WTC11 (cell line): Measurements from ENCODE around the gene PDZD2.

ENCODE experiments used
- CREB1 ChIP-seq: sonication (generic); formaldehyde crosslinking; IDR thresholded peaks from 2 replicates; pipeline ENCODE4 v1.8.0; 2023; ENCODE audit warnings: mild to moderate bottlenecking, missing genetic modification reagents
- ELF4 ChIP-seq: sonication (generic); formaldehyde crosslinking; IDR thresholded peaks from 2 replicates; pipeline ENCODE4 v1.8.1; 2022; ENCODE audit warnings: low read depth, mild to moderate bottlenecking, moderate library complexity, missing genetic modification reagents
- FOXK1 ChIP-seq: sonication (generic); formaldehyde crosslinking; IDR thresholded peaks from 2 replicates; pipeline ENCODE4 v1.8.0; 2022; ENCODE audit warnings: mild to moderate bottlenecking, moderate library complexity, missing genetic modification reagents
- GABPB1 ChIP-seq: sonication (generic); formaldehyde crosslinking; IDR thresholded peaks from 2 replicates; pipeline ENCODE4 v1.8.1; 2023; ENCODE audit warnings: mild to moderate bottlenecking, missing genetic modification reagents
- SP1 ChIP-seq: sonication (generic); formaldehyde crosslinking; conservative IDR thresholded peaks from 2 replicates; pipeline ENCODE4 v1.8.1; 2022; ENCODE audit warnings: missing genetic modification reagents
- TF ChIP-seq, protein P1 (sequence below): sonication (generic); formaldehyde crosslinking; IDR thresholded peaks from 2 replicates; pipeline ENCODE4 v1.8.0; 2023; ENCODE audit warnings: missing genetic modification reagents
- TF ChIP-seq, protein P2 (sequence below): sonication (generic); formaldehyde crosslinking; IDR thresholded peaks from 2 replicates; pipeline ENCODE4 v1.8.0; 2022; ENCODE audit warnings: mild to moderate bottlenecking, missing genetic modification reagents
- TF ChIP-seq, protein P3 (sequence below): sonication (generic); formaldehyde crosslinking; IDR thresholded peaks from 2 replicates; pipeline ENCODE4 v1.8.1; 2023; ENCODE audit warnings: mild to moderate bottlenecking, missing genetic modification reagents
- TF ChIP-seq, protein P4 (sequence below): sonication (generic); formaldehyde crosslinking; IDR thresholded peaks from 2 replicates; pipeline ENCODE4 v1.8.1; 2023; ENCODE audit warnings: mild to moderate bottlenecking, moderate library complexity, missing genetic modification reagents
- TF ChIP-seq, protein P5 (sequence below): sonication (generic); formaldehyde crosslinking; IDR thresholded peaks from 2 replicates; pipeline ENCODE4 v1.8.0; 2022; ENCODE audit warnings: mild to moderate bottlenecking, missing genetic modification reagents
- TF ChIP-seq, protein P6 (sequence below): fragments of 200-600 bp; IDR thresholded peaks from 2 replicates; pipeline ENCODE4 v1.8.0; 2022; ENCODE audit warnings: antibody characterized with exemption
- TF ChIP-seq, protein P7 (sequence below): sonication (generic); formaldehyde crosslinking; conservative IDR thresholded peaks from 2 replicates; pipeline ENCODE4 v1.8.1; 2023; ENCODE audit warnings: mild to moderate bottlenecking, low read depth, missing genetic modification reagents, moderate library complexity
- TF ChIP-seq, protein P8 (sequence below): sonication (generic); formaldehyde crosslinking; IDR thresholded peaks from 2 replicates; pipeline ENCODE4 v1.8.1; 2022; ENCODE audit warnings: low read depth, mild to moderate bottlenecking, moderate library complexity, missing genetic modification reagents, borderline replicate concordance

DNA sequence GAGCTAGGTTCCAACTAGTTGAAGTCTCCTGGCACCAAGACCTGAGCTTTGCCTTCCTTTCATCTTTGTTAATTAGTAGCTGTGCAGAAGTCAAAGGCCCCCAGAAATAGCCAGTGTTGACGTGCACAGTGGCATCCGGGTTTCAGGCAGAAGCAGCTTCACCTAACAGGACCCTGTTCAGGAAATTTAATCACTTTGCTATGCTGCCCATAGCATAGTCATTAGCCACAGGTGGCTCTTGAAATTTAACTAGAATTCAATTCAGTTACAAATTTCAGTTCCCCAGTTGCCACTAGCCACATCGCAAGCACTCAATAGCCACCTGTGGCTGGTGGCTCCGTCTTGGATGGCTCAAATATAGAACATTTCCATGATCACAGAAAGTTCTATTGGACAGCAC, 356.1 kb downstream of the PDZD2 start:
- TF ChIP-seq ELF4 (CRISPR knock-in tag) (no peak), FOXK1 (CRISPR knock-in tag) (no peak), GABPB1 (CRISPR knock-in tag) (no peak), SP1 (CRISPR knock-in tag) (no peak), CREB1 (CRISPR knock-in tag) (no peak)
- TF ChIP-seq, protein P1, sequence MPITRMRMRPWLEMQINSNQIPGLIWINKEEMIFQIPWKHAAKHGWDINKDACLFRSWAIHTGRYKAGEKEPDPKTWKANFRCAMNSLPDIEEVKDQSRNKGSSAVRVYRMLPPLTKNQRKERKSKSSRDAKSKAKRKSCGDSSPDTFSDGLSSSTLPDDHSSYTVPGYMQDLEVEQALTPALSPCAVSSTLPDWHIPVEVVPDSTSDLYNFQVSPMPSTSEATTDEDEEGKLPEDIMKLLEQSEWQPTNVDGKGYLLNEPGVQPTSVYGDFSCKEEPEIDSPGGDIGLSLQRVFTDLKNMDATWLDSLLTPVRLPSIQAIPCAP (CRISPR knock-in tag), result no peak
- TF ChIP-seq, protein P2, sequence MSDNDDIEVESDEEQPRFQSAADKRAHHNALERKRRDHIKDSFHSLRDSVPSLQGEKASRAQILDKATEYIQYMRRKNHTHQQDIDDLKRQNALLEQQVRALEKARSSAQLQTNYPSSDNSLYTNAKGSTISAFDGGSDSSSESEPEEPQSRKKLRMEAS, result no peak
- TF ChIP-seq, protein P3, sequence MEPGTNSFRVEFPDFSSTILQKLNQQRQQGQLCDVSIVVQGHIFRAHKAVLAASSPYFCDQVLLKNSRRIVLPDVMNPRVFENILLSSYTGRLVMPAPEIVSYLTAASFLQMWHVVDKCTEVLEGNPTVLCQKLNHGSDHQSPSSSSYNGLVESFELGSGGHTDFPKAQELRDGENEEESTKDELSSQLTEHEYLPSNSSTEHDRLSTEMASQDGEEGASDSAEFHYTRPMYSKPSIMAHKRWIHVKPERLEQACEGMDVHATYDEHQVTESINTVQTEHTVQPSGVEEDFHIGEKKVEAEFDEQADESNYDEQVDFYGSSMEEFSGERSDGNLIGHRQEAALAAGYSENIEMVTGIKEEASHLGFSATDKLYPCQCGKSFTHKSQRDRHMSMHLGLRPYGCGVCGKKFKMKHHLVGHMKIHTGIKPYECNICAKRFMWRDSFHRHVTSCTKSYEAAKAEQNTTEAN, result no peak
- TF ChIP-seq, protein P4, sequence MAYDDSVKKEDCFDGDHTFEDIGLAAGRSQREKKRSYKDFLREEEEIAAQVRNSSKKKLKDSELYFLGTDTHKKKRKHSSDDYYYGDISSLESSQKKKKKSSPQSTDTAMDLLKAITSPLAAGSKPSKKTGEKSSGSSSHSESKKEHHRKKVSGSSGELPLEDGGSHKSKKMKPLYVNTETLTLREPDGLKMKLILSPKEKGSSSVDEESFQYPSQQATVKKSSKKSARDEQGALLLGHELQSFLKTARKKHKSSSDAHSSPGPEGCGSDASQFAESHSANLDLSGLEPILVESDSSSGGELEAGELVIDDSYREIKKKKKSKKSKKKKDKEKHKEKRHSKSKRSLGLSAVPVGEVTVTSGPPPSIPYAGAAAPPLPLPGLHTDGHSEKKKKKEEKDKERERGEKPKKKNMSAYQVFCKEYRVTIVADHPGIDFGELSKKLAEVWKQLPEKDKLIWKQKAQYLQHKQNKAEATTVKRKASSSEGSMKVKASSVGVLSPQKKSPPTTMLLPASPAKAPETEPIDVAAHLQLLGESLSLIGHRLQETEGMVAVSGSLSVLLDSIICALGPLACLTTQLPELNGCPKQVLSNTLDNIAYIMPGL (CRISPR knock-in tag), result no peak
- TF ChIP-seq, protein P5, sequence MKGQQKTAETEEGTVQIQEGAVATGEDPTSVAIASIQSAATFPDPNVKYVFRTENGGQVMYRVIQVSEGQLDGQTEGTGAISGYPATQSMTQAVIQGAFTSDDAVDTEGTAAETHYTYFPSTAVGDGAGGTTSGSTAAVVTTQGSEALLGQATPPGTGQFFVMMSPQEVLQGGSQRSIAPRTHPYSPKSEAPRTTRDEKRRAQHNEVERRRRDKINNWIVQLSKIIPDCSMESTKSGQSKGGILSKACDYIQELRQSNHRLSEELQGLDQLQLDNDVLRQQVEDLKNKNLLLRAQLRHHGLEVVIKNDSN (CRISPR knock-in tag), result no peak
- TF ChIP-seq, protein P6, sequence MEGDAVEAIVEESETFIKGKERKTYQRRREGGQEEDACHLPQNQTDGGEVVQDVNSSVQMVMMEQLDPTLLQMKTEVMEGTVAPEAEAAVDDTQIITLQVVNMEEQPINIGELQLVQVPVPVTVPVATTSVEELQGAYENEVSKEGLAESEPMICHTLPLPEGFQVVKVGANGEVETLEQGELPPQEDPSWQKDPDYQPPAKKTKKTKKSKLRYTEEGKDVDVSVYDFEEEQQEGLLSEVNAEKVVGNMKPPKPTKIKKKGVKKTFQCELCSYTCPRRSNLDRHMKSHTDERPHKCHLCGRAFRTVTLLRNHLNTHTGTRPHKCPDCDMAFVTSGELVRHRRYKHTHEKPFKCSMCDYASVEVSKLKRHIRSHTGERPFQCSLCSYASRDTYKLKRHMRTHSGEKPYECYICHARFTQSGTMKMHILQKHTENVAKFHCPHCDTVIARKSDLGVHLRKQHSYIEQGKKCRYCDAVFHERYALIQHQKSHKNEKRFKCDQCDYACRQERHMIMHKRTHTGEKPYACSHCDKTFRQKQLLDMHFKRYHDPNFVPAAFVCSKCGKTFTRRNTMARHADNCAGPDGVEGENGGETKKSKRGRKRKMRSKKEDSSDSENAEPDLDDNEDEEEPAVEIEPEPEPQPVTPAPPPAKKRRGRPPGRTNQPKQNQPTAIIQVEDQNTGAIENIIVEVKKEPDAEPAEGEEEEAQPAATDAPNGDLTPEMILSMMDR, result no peak
- TF ChIP-seq, protein P7, sequence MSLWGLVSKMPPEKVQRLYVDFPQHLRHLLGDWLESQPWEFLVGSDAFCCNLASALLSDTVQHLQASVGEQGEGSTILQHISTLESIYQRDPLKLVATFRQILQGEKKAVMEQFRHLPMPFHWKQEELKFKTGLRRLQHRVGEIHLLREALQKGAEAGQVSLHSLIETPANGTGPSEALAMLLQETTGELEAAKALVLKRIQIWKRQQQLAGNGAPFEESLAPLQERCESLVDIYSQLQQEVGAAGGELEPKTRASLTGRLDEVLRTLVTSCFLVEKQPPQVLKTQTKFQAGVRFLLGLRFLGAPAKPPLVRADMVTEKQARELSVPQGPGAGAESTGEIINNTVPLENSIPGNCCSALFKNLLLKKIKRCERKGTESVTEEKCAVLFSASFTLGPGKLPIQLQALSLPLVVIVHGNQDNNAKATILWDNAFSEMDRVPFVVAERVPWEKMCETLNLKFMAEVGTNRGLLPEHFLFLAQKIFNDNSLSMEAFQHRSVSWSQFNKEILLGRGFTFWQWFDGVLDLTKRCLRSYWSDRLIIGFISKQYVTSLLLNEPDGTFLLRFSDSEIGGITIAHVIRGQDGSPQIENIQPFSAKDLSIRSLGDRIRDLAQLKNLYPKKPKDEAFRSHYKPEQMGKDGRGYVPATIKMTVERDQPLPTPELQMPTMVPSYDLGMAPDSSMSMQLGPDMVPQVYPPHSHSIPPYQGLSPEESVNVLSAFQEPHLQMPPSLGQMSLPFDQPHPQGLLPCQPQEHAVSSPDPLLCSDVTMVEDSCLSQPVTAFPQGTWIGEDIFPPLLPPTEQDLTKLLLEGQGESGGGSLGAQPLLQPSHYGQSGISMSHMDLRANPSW (CRISPR knock-in tag), result no peak
- TF ChIP-seq, protein P8, sequence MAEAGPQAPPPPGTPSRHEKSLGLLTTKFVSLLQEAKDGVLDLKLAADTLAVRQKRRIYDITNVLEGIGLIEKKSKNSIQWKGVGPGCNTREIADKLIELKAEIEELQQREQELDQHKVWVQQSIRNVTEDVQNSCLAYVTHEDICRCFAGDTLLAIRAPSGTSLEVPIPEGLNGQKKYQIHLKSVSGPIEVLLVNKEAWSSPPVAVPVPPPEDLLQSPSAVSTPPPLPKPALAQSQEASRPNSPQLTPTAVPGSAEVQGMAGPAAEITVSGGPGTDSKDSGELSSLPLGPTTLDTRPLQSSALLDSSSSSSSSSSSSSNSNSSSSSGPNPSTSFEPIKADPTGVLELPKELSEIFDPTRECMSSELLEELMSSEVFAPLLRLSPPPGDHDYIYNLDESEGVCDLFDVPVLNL, result no peak
